Neural progenitor cell (in vitro differentiated cells): Measurements from ENCODE around the gene EFTUD2. TPM values are rescaled to one million over a fixed set of nuclear protein-coding genes. Genes with fewer than 3 reads are reported as not detected.

ENCODE experiments used
- DNase-seq: peaks from one replicate; pipeline ENCODE4 v3.0.0-alpha.2; 2016; ENCODE audit warnings: low spot score
- H2AFZ ChIP-seq: fragments of 200-600 bp; sonication (generic); replicated peaks from 2 replicates; pipeline ENCODE4 v1.6.1; 2016; ENCODE audit warnings: antibody characterized with exemption
- H3F3A ChIP-seq: fragments of 200-600 bp; sonication (generic); 2 replicates; pipeline ENCODE4 v1.6.1; 2016; ENCODE audit warnings: antibody characterized with exemption, low read depth
- H3K27ac ChIP-seq: fragments of 200-600 bp; sonication (generic); 2 replicates; pipeline ENCODE4 v1.5.1; 2016; ENCODE audit warnings: mild to moderate bottlenecking
- H3K27me3 ChIP-seq: fragments of 200-600 bp; sonication (generic); 2 replicates; pipeline ENCODE4 v1.6.1; 2016; ENCODE audit warnings: mild to moderate bottlenecking, moderate library complexity
- H3K36me3 ChIP-seq: fragments of 200-600 bp; sonication (generic); 2 replicates; pipeline ENCODE4 v1.5.1; 2016
- H3K4me1 ChIP-seq: fragments of 200-600 bp; sonication (generic); 2 replicates; pipeline ENCODE4 v1.6.1; 2016; ENCODE audit warnings: mixed run types
- H3K4me2 ChIP-seq: fragments of 200-600 bp; sonication (generic); 2 replicates; pipeline ENCODE4 v1.6.1; 2016
- H3K4me3 ChIP-seq: fragments of 200-600 bp; sonication (generic); 2 replicates; pipeline ENCODE4 v1.5.1; 2016
- H3K79me2 ChIP-seq: fragments of 200-600 bp; sonication (generic); 2 replicates; pipeline ENCODE4 v1.6.1; 2016; ENCODE audit warnings: low read depth
- H3K9ac ChIP-seq: fragments of 200-600 bp; sonication (generic); 2 replicates; pipeline ENCODE4 v1.6.1; 2016
- H3K9me3 ChIP-seq: fragments of 200-600 bp; sonication (generic); 2 replicates; pipeline ENCODE4 v1.5.1; 2016; ENCODE audit warnings: low read depth
- H4K20me1 ChIP-seq: fragments of 200-600 bp; sonication (generic); 2 replicates; pipeline ENCODE4 v1.6.1; 2016; ENCODE audit warnings: low read depth
- H3K27ac Mint-ChIP-seq: 3 replicates; pipeline ENCODE4 v1.8.0; 2021; ENCODE audit warnings: mixed read lengths
- H3K27me3 Mint-ChIP-seq: 2 replicates; pipeline ENCODE4 v1.8.0; 2022; ENCODE audit warnings: low read depth, mild to moderate bottlenecking, inconsistent platforms, moderate library complexity, mixed read lengths; ENCODE audit not compliant: insufficient read depth
- H3K36me3 Mint-ChIP-seq: 3 replicates; pipeline ENCODE4 v1.8.0; 2021; ENCODE audit warnings: mixed read lengths
- H3K4me1 Mint-ChIP-seq: 3 replicates; pipeline ENCODE4 v1.8.0; 2021; ENCODE audit warnings: mixed read lengths
- H3K4me3 Mint-ChIP-seq: 3 replicates; pipeline ENCODE4 v1.8.0; 2021; ENCODE audit warnings: mild to moderate bottlenecking, moderate library complexity, mixed read lengths
- H3K9me3 Mint-ChIP-seq: 3 replicates; pipeline ENCODE4 v1.8.0; 2020; ENCODE audit warnings: mixed read lengths
- CTCF ChIP-seq: fragments of 200-600 bp; sonication (generic); IDR thresholded peaks from 2 replicates; pipeline ENCODE4 v1.5.1; 2017; ENCODE audit warnings: antibody characterized with exemption, mild to moderate bottlenecking
- EZH2 ChIP-seq: fragments of 200-600 bp; sonication (generic); IDR thresholded peaks from 2 replicates; pipeline ENCODE4 v1.6.1; 2017; ENCODE audit warnings: antibody characterized with exemption, mild to moderate bottlenecking, moderate library complexity
- EZH2phosphoT487 ChIP-seq: fragments of 200-600 bp; sonication (generic); IDR thresholded peaks from 2 replicates; pipeline ENCODE4 v1.6.1; 2017; ENCODE audit warnings: antibody characterized with exemption
- total RNA-seq: library from RNA; depleted of rRNA; stranded (reverse); fragments of >200 nt; gene quantifications from 2 replicates; pipeline ENCODE4 v1.2.3, GENCODE V29; 2015; ENCODE audit warnings: low replicate concordance

Gene EFTUD2
- total RNA-seq, 1 donor from 2014 or later = 185 TPM

- no peaks in the 10 kb centered on the region for H3K4me1 Mint-ChIP-seq
- no peak for TF ChIP-seq EZH2
- TF ChIP-seq EZH2phosphoT487 = no peak
- TF ChIP-seq CTCF = no peak
- Histone ChIP-seq H3K9me3 (no peaks in the 10 kb centered on the region), H3K79me2 (peaks cover 57% of the 10 kb centered on the region), H3K9ac (no peak overlapping the region), H2AFZ (no peak overlapping the region), H3K36me3 (peaks cover 6% of the 10 kb centered on the region), H3K4me3 (no peak overlapping the region), H3K27me3 (no peaks in the 10 kb centered on the region), H3F3A (no peaks in the 10 kb centered on the region), H3K27ac (no peak overlapping the region), H4K20me1 (peaks cover 36% of the 10 kb centered on the region), H3K4me2 (no peak overlapping the region), H3K4me1 (no peaks in the 10 kb centered on the region)
- no peak overlapping the region for H3K4me3 Mint-ChIP-seq
- peaks cover 15% of the 10 kb centered on the region for H3K36me3 Mint-ChIP-seq
- DNase-seq = no peak
- peaks cover 2% of the 10 kb centered on the region for H3K27me3 Mint-ChIP-seq
- no peaks in the 10 kb centered on the region for H3K9me3 Mint-ChIP-seq
- H3K27ac Mint-ChIP-seq = no peak overlapping the region
Observed at GRCh38 chr17:44889003-44889402, 10.2 kb downstream of the EFTUD2 start.

- no peaks in the 10 kb centered on the region for H3K9me3 ChIP-seq
- peaks cover 54% of the 10 kb centered on the region for H3K79me2 ChIP-seq
- H3K4me1 ChIP-seq = no peaks in the 10 kb centered on the region
- Mint-ChIP-seq H3K36me3 (peaks cover 18% of the 10 kb centered on the region), H3K4me1 (no peaks in the 10 kb centered on the region), H3K27ac (no peak overlapping the region), H3K9me3 (no peaks in the 10 kb centered on the region), H3K27me3 (peaks cover 2% of the 10 kb centered on the region), H3K4me3 (no peak overlapping the region)
- H2AFZ ChIP-seq = no peak overlapping the region
- TF ChIP-seq EZH2phosphoT487 (no peak), CTCF (no peak), EZH2 (no peak)
- no peak overlapping the region for H3K9ac ChIP-seq
- H3F3A ChIP-seq = no peaks in the 10 kb centered on the region
- no peak overlapping the region for H3K27ac ChIP-seq
- peaks cover 6% of the 10 kb centered on the region for H3K36me3 ChIP-seq
- H4K20me1 ChIP-seq = peaks cover 36% of the 10 kb centered on the region
- no peak overlapping the region for H3K4me2 ChIP-seq
- H3K4me3 ChIP-seq = no peak overlapping the region
- DNase-seq = no peak
- no peaks in the 10 kb centered on the region for H3K27me3 ChIP-seq
Observed at GRCh38 chr17:44887971-44888954, 11.0 kb downstream of the EFTUD2 start.

- Mint-ChIP-seq H3K36me3 (peaks cover 21% of the 10 kb centered on the region), H3K27ac (no peak overlapping the region), H3K9me3 (no peaks in the 10 kb centered on the region), H3K4me1 (no peaks in the 10 kb centered on the region), H3K4me3 (no peak overlapping the region), H3K27me3 (peaks cover 2% of the 10 kb centered on the region)
- H2AFZ ChIP-seq = no peak overlapping the region
- H3K27ac ChIP-seq = no peak overlapping the region
- H3K36me3 ChIP-seq = peaks cover 6% of the 10 kb centered on the region
- H3K4me3 ChIP-seq = no peak overlapping the region
- H4K20me1 ChIP-seq = peaks cover 34% of the 10 kb centered on the region
- no peak overlapping the region for H3K4me2 ChIP-seq
- H3K4me1 ChIP-seq = no peaks in the 10 kb centered on the region
- TF ChIP-seq EZH2phosphoT487 (no peak), EZH2 (no peak), CTCF (no peak)
- no peaks in the 10 kb centered on the region for H3F3A ChIP-seq
- peaks cover 43% of the 10 kb centered on the region for H3K79me2 ChIP-seq
- H3K9ac ChIP-seq = no peak overlapping the region
- H3K27me3 ChIP-seq = no peaks in the 10 kb centered on the region
- H3K9me3 ChIP-seq = no peaks in the 10 kb centered on the region
- no peak for DNase-seq
Observed at GRCh38 chr17:44887016-44887415, 12.2 kb downstream of the EFTUD2 start.
